ENCODE data around the gene GALP.

DNA sequence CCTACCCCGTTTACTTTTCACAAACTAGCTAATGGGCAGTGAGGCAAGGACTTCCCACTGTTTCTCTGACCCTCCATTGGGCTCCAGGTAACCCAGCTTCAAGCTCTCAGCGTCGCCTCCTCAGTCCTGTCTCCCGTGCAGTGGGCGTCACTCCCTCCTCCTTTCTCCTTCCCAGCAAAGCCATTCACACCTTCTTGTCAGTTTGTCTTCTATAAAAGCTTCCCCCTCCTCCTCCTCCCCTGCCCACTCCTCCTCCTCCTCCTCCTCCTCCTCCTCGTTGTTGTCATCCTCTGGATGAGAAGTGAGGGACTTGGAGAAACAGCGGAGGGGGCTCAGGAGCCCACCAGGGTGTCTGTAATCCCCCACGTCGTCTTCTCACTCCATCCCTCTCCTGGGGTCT lies 1.7 kb upstream of the GALP start:
- TF ChIP-seq, protein P1, sequence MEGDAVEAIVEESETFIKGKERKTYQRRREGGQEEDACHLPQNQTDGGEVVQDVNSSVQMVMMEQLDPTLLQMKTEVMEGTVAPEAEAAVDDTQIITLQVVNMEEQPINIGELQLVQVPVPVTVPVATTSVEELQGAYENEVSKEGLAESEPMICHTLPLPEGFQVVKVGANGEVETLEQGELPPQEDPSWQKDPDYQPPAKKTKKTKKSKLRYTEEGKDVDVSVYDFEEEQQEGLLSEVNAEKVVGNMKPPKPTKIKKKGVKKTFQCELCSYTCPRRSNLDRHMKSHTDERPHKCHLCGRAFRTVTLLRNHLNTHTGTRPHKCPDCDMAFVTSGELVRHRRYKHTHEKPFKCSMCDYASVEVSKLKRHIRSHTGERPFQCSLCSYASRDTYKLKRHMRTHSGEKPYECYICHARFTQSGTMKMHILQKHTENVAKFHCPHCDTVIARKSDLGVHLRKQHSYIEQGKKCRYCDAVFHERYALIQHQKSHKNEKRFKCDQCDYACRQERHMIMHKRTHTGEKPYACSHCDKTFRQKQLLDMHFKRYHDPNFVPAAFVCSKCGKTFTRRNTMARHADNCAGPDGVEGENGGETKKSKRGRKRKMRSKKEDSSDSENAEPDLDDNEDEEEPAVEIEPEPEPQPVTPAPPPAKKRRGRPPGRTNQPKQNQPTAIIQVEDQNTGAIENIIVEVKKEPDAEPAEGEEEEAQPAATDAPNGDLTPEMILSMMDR (IDR thresholded peaks at IDR 0.05), result no peak
- no peak for TF ChIP-seq POLR2A (IDR thresholded peaks at IDR 0.05)

All from esophagus squamous epithelium (tissue), 4 donors.